NCI-H446 (cell line): ENCODE measurements around the gene RHOJ.
A peak's percentile ranks its signal among the peaks of the same experiment; 100 is the strongest.
"Not testable (repeated sequence)": the region's sequence is repeated elsewhere in the genome, so short reads cannot be mapped to it uniquely, and the experiment has no call there.

ENCODE experiments used
- DNase-seq, 2 experiments: peaks; one replicate each; lab custom pipeline; 2025; lab: John Stamatoyannopoulos, UW

Gene RHOJ

GRCh38 chr14:63204407-63205043 lies at the start of gene RHOJ:
Gene RHOJ (plus strand): TSS chr14:63204443. CDS start chr14:63204870, 427 bp downstream.
- DNase-seq, result no peak

- no peak for DNase-seq
Measured at GRCh38 chr14:63155511-63156185, 48.6 kb upstream of the RHOJ start.

- DNase-seq, result no peak
Measured at GRCh38 chr14:63157195-63157594, 47.0 kb upstream of the RHOJ start.

GRCh38 chr14:63163306-63163705 lies 40.9 kb upstream of the RHOJ start:
- no peak for DNase-seq

GRCh38 chr14:63164108-63164683 lies 40.0 kb upstream of the RHOJ start:
- DNase-seq, result no peak

GRCh38 chr14:63165267-63165666 lies 39.0 kb upstream of the RHOJ start:
- not testable (repeated sequence) for DNase-seq

- DNase-seq, result no peak
Measured at GRCh38 chr14:63167044-63167443, 37.2 kb upstream of the RHOJ start.

- DNase-seq, result peak; percentile 9 to 67
Measured at GRCh38 chr14:63174760-63175191, 29.5 kb upstream of the RHOJ start.

- no peak for DNase-seq
Measured at GRCh38 chr14:63175531-63175930, 28.7 kb upstream of the RHOJ start.

GRCh38 chr14:63178912-63179311 lies 25.3 kb upstream of the RHOJ start:
- DNase-seq, result no peak

GRCh38 chr14:63179383-63179782 lies 24.9 kb upstream of the RHOJ start:
- DNase-seq, result no peak

GRCh38 chr14:63180011-63180410 lies 24.2 kb upstream of the RHOJ start:
- DNase-seq, result no peak

- DNase-seq, result no peak
Measured at GRCh38 chr14:63182968-63183367, 21.3 kb upstream of the RHOJ start.

GRCh38 chr14:63186453-63186852 lies 17.8 kb upstream of the RHOJ start:
- no peak for DNase-seq

- no peak for DNase-seq
Measured at GRCh38 chr14:63191211-63191610, 13.0 kb upstream of the RHOJ start.

GRCh38 chr14:63192085-63192484 lies 12.2 kb upstream of the RHOJ start:
- peak in 1 of 2 experiments; percentile 27 for DNase-seq

- no peak for DNase-seq
Measured at GRCh38 chr14:63193236-63193635, 11.0 kb upstream of the RHOJ start.

- DNase-seq, result no peak
Measured at GRCh38 chr14:63200035-63200740, 4.1 kb upstream of the RHOJ start.

GRCh38 chr14:63200767-63201166 lies 3.5 kb upstream of the RHOJ start:
- no peak for DNase-seq

- DNase-seq, result no peak
Measured at GRCh38 chr14:63203015-63203414, 1.2 kb upstream of the RHOJ start.

- DNase-seq, result peak; percentile 3 to 71
Measured at GRCh38 chr14:63203618-63204406, 431 bp upstream of the RHOJ start.

GRCh38 chr14:63205044-63205575 lies 867 bp downstream of the RHOJ start:
- no peak for DNase-seq
